Ectodermal cell (in vitro differentiated cells): ENCODE data around the gene NR3C2.

Experiments
- H3K27ac ChIP-seq: 2 replicates; pipeline ENCODE4 v1.7.0; 2013; ENCODE audit warnings: mild to moderate bottlenecking, low read depth, low read length; ENCODE audit not compliant: insufficient read depth, poor library complexity, severe bottlenecking
- H3K27me3 ChIP-seq: 2 replicates; pipeline ENCODE4 v1.7.0; 2013; ENCODE audit warnings: mild to moderate bottlenecking, low read length; ENCODE audit not compliant: insufficient read depth, control insufficient read depth, poor library complexity, severe bottlenecking
- H3K36me3 ChIP-seq: one replicate; pipeline ENCODE4 v1.7.0; 2013; ENCODE audit warnings: low read length; ENCODE audit not compliant: control insufficient read depth, insufficient read depth
- H3K4me1 ChIP-seq: one replicate; pipeline ENCODE4 v1.7.0; 2013; ENCODE audit warnings: low read length; ENCODE audit not compliant: control insufficient read depth, insufficient read depth
- H3K4me3 ChIP-seq: 2 replicates; pipeline ENCODE4 v1.7.0; 2013; ENCODE audit warnings: low read depth, low read length, control low read depth; ENCODE audit not compliant: insufficient read depth
- H3K9me3 ChIP-seq: 2 replicates; pipeline ENCODE4 v1.7.0; 2013; ENCODE audit warnings: mild to moderate bottlenecking, low read length, moderate library complexity; ENCODE audit not compliant: control insufficient read depth
- WGBS, 2 experiments: methylation state at CpG; one replicate each; pipeline ENCODE4 v1.1.7; 2013; ENCODE audit warnings: missing lambda C conversion rate in 2 of 2; 5-methylcytosine and 5-hydroxymethylcytosine counted together

NR3C2 gene

DNA sequence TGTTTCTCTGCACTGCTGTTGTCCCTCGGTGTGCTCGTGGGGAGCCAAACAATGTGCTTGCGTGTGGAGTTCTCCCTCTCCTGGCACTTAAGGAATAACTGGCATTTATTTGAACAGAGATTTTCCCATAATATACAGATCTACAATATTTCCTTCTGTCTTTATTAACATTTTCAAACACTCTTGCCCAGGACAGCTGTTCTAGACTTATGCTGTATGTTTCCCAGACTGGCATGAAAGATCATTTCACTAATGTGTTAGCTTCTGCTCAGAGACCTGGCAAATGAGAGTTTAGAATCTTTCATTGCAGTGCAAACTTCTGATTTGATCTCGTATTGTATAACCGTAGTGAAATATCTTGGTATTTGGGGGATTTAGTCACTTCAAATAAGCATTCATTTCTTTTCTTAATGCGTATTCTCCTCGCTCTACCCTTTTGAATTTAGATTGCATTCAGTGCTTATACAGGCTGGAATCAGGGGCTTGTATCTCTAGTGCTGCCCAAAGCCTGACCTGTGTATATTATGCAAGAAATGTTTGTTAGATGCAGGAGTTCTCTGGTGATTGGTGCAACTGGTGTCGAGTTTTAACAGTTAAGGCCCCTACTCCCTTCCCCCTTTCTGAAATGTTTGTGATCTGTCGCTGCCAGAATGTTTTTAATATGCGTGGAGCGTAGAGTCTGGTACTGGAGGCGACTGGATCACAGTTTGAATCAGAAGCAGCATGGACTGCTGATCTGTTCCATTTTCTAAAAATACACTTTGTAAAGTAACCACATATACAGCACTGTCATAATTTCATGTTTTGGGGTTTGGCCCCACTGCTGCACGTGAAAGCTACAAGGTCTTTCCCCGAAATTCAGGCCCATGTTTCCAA is 384.0 kb downstream of the NR3C2 start:
- no peaks in the 10 kb centered on the region for H3K36me3 ChIP-seq
- H3K9me3 ChIP-seq, result no peaks in the 10 kb centered on the region
- WGBS, 2 experiments, result 91 to 96% methylated on average over 14 of the region's 14 CpGs
- no peak overlapping the region for H3K4me3 ChIP-seq
- no peak overlapping the region for H3K27ac ChIP-seq
- H3K27me3 ChIP-seq, result no peaks in the 10 kb centered on the region
- H3K4me1 ChIP-seq, result no peaks in the 10 kb centered on the region

DNA sequence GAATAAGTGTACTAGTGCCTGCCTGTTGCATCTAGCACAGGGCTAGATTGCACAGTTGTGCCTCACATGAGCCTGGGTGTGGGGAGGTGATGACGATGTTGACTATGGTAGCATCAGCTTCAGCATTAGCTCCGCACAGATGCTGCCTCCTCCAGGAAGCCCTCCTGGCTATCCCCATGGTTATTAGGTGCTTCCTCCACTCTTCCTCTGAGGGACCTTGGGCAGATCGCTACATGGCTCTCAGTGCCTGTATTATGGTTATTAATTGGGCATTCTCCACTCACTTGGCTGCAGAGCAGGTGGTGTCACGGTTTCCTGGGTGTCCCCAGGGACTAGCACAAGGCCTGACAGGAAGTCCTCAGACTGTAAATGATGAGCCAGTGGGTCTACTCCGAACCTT is 384.7 kb downstream of the NR3C2 start:
- no peaks in the 10 kb centered on the region for H3K4me1 ChIP-seq
- WGBS, 2 experiments, result 93 to 94% methylated on average over 5 of the region's 5 CpGs
- H3K4me3 ChIP-seq, result no peak overlapping the region
- H3K9me3 ChIP-seq, result no peaks in the 10 kb centered on the region
- no peak overlapping the region for H3K27ac ChIP-seq
- H3K27me3 ChIP-seq, result no peaks in the 10 kb centered on the region
- no peaks in the 10 kb centered on the region for H3K36me3 ChIP-seq

DNA sequence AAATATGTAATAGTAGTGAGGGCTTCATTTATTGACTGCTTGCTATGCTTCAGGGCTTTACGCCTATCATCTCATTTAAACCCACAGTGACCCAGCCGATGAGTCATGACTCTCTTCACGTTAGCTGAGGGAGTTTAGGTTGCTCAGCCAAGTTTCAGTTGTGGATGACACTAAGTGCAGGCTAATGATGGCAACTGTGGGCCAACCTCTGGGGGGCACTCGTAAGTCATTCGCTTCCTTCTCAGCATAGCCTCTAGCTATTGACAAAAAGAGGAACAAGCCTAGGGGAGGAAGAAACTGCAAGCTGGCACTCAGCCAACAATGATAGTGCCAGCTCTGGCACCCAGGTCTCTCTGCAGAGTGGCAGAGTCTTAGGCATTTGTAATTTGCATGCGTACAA is 385.3 kb downstream of the NR3C2 start:
- H3K27ac ChIP-seq, result no peak overlapping the region
- no peaks in the 10 kb centered on the region for H3K36me3 ChIP-seq
- H3K27me3 ChIP-seq, result no peaks in the 10 kb centered on the region
- no peaks in the 10 kb centered on the region for H3K4me1 ChIP-seq
- H3K9me3 ChIP-seq, result no peaks in the 10 kb centered on the region
- WGBS, 2 experiments, result 79 to 84% methylated on average over 6 of the region's 6 CpGs
- no peak overlapping the region for H3K4me3 ChIP-seq

DNA sequence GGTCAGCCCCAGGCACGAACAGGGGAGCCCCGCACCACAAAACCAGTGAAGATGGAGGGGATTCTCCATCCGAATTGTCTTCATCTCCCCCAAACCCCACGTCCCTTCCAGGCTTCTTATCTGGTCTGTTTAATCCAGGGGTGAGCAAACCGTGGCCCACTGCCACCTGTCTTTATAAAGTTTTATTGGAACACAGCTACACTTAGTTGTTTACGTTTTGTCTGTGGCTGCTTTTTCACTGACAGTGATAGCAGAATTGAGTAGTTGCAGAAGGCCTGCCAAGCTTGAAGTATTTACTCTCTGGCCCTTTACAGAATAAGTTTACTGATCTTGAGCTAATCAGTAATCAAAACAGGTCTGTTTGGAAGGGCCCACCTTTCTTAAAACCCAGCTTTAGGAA is 386.4 kb downstream of the NR3C2 start:
- no peaks in the 10 kb centered on the region for H3K36me3 ChIP-seq
- peaks cover 5% of the 10 kb centered on the region for H3K4me1 ChIP-seq
- no peaks in the 10 kb centered on the region for H3K9me3 ChIP-seq
- WGBS, 2 experiments, result 92% methylated on average over 6 of the region's 6 CpGs
- no peaks in the 10 kb centered on the region for H3K27me3 ChIP-seq
- H3K27ac ChIP-seq, result no peak overlapping the region
- no peak overlapping the region for H3K4me3 ChIP-seq

DNA sequence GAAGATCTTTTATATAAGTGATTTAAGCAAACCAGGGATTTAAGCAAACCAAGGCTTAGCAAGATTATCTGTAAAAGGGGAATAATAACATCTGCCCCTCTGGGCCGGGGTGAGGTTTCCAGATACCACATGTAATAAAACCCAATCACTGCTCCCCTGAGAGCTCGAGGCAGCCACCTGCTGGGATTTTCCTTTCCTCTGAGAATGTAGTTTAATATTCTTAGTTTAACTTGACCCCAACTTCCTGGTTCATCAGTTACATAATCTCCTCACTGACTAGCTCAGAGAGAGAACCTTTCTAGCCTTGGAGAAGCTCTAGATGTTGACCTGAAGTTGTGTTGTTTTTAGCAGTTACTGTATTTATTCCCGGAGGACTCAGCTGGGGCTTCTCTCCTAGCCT is 387.9 kb downstream of the NR3C2 start:
- no peaks in the 10 kb centered on the region for H3K36me3 ChIP-seq
- H3K9me3 ChIP-seq, result no peaks in the 10 kb centered on the region
- WGBS, 2 experiments, result 82 to 93% methylated on average over 3 of the region's 3 CpGs

DNA sequence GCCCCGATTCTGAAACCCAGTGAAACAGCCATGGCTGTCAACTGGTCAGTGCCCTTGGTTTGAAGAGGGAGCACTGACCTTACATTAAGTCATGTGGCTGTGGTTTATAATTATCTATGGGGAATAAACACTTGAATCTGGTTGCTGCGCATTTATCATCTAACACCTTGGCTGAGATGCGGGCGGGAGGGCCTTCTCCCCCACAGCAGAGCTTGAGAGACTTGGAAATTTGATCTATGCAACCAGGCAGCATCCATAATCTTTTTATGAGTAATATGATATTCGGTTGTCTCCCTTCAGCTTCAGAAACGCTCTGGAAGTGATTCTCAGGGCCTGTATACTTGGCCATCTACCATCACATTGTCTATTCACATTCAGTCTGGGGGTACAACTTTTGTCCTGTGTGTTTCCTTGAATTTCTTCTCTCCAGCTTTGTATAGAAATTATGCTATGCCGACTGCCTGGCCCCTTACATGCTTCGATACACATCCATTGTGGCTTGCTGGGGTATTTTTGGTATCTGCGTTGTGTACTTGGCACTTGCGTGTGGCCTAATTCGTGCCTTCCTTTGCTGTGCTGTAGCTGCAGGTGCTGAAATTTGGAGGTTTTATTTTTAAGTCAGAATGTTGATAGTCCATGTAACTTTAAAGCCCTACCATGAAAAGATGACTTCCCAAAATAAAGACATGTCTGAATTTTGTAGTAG is 388.8 kb downstream of the NR3C2 start:
- WGBS, 2 experiments, result 96 to 97% methylated on average over 10 to 11 of the region's 11 CpGs
- no peak overlapping the region for H3K4me3 ChIP-seq
- H3K27ac ChIP-seq, result no peak overlapping the region

More for the DNA sequence above, 387.9 kb downstream of the NR3C2 start:
- H3K27me3 ChIP-seq, result no peaks in the 10 kb centered on the region
- no peak overlapping the region for H3K27ac ChIP-seq
- H3K4me1 ChIP-seq, result peaks cover 5% of the 10 kb centered on the region
- no peak overlapping the region for H3K4me3 ChIP-seq

DNA sequence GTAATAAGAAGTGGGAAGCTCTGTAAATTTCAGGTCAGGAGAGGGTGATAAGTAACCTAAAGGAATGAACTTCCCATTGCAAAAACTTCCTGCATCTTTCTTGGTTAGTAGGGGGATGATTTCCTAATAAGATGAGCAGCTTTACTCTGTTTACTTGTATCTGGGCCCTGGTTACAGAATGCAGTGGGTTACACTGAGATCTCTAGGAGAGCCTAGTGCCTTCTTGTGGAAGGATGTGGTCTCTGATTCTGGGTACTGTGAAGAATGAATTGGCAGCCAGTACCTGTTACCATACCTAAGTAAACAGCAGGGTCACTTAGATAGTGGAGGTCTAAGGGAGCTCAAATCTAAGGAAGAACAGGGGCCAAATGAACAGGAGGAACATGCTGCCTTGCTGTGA is 389.8 kb downstream of the NR3C2 start:
- H3K27ac ChIP-seq, result no peak overlapping the region
- no peaks in the 10 kb centered on the region for H3K9me3 ChIP-seq
- H3K27me3 ChIP-seq, result no peaks in the 10 kb centered on the region
- no peak overlapping the region for H3K4me3 ChIP-seq
- peaks cover 5% of the 10 kb centered on the region for H3K4me1 ChIP-seq
- no peaks in the 10 kb centered on the region for H3K36me3 ChIP-seq

More for the DNA sequence above, 388.8 kb downstream of the NR3C2 start:
- Histone ChIP-seq H3K9me3 (no peaks in the 10 kb centered on the region), H3K4me1 (peaks cover 5% of the 10 kb centered on the region), H3K27me3 (no peaks in the 10 kb centered on the region), H3K36me3 (no peaks in the 10 kb centered on the region)

DNA sequence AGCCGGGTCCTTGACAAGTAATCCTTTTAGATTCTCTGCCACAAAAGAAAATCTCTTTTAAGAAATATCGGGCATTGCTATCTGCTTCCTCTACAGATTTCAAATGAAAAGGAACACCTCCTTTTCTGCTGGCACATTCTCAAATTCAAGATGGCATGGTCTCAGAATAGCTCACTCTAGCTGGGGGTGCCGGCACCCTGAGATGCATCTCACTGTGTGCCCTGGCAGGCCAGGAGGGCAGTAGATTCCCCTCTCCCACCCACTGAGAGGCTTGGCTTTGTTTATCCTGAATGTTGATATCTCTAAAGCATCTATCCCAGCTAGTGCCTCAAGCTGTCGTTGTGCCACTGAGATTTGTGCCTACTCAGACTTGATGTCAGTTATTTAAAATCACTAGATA is 390.8 kb downstream of the NR3C2 start:
- H3K9me3 ChIP-seq, result no peaks in the 10 kb centered on the region
- no peaks in the 10 kb centered on the region for H3K27me3 ChIP-seq
- H3K36me3 ChIP-seq, result no peaks in the 10 kb centered on the region
- H3K4me1 ChIP-seq, result peaks cover 5% of the 10 kb centered on the region
- no peak overlapping the region for H3K4me3 ChIP-seq
- H3K27ac ChIP-seq, result no peak overlapping the region
- 79 to 85% methylated on average over 4 of the region's 4 CpGs for WGBS, 2 experiments

DNA sequence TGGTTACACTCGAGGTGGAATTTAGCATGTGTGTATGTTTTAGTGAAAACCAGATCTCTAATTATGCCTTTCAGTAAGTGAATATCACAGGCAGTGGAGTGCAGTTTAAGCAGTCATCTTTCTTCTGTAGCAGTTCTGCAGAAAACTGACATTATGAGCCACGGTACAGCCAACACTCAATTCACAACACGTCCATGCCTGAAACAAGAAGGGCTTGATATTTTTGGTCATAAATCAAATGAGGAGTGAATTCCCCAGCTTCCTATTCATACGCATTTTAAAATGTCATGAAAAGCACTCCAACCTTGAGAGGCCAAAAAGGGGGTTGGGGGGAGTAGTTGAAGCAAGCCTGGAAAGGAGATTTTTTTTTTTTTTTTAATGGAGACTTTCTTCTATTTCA is 393.6 kb downstream of the NR3C2 start:
- WGBS, 2 experiments, result 92 to 97% methylated on average over 4 of the region's 4 CpGs
- H3K4me3 ChIP-seq, result no peak overlapping the region
- no peaks in the 10 kb centered on the region for H3K9me3 ChIP-seq
- no peaks in the 10 kb centered on the region for H3K27me3 ChIP-seq
- no peaks in the 10 kb centered on the region for H3K36me3 ChIP-seq
- H3K27ac ChIP-seq, result no peak overlapping the region
- peaks cover 5% of the 10 kb centered on the region for H3K4me1 ChIP-seq

DNA sequence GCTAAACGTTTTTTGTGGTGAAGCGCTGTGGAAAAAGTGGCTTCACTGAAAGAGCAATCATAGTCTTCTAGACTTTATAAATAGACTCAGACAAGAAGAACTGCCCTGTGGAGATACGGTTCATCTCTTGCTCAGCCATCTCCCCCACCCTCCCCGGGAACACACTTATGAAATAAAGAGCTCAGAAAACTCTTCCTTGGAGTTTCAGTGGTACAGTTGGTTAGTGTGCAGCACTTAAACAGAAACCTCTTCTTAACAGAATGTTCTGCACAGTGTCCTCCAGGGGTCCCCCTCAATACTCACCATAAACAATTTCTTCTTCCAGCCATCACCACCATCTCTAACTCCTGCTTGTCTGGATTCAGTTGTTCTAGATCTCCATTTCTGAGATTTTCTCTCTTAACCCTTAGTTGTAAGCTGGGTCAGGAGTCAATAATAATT is 397.3 kb downstream of the NR3C2 start:
- WGBS, 2 experiments, result 90 to 96% methylated on average over 4 of the region's 4 CpGs

More for the DNA sequence above, 397.3 kb downstream of the NR3C2 start:
- Histone ChIP-seq H3K4me3 (no peak overlapping the region), H3K27me3 (no peaks in the 10 kb centered on the region), H3K9me3 (no peaks in the 10 kb centered on the region), H3K4me1 (no peaks in the 10 kb centered on the region), H3K36me3 (no peaks in the 10 kb centered on the region), H3K27ac (no peak overlapping the region)
